MCF 10A (cell line): Measurements from ENCODE around the gene OTX2. TPM values are rescaled to one million over a fixed set of nuclear protein-coding genes. Genes with fewer than 3 reads are reported as not detected.

Source experiments
- Bru-seq: library from RNA; stranded (reverse); fragments of 400-500 nt; gene quantifications from one replicate; lab custom pipeline; 2021; lab: Mats Ljungman, UMichigan
- BruChase-seq, 2 experiments: library from RNA; stranded (reverse); fragments of 400-500 nt; gene quantifications; one replicate each; lab custom pipeline; 2021; lab: Mats Ljungman, UMichigan
- BruUV-seq: library from RNA; stranded (reverse); fragments of 400-500 nt; replicated peaks from 2 replicates; lab custom pipeline; 2021; lab: Mats Ljungman, UMichigan
- CTCF ChIA-PET: fragments of 300-600 bp; sonication (Branson Sonifier 250); formaldehyde crosslinking; extraction: SDS; loops from one replicate; lab custom pipeline; 2021; ENCODE audit warnings: antibody characterized with exemption, inconsistent platforms; lab: Yijun Ruan, JAX
- POLR2A ChIA-PET: fragments of 300-600, 350-650 bp; sonication (Branson Sonifier 250); formaldehyde crosslinking; extraction: SDS; loops from one replicate; lab custom pipeline; 2020; ENCODE audit warnings: antibody characterized with exemption, inconsistent platforms; lab: Yijun Ruan, JAX
- DNase-seq: peaks from one replicate; pipeline ENCODE4 v3.0.0-alpha.2; 2018; ENCODE audit not compliant: unreplicated experiment
- H3K27ac Mint-ChIP-seq: one replicate; pipeline ENCODE4 v1.8.0; 2022; ENCODE audit warnings: mild to moderate bottlenecking, low read depth, mixed read lengths; ENCODE audit not compliant: unreplicated experiment
- H3K27me3 Mint-ChIP-seq: one replicate; pipeline ENCODE4 v1.8.0; 2022; ENCODE audit warnings: mixed read lengths; ENCODE audit not compliant: insufficient read depth, unreplicated experiment
- H3K36me3 Mint-ChIP-seq: one replicate; pipeline ENCODE4 v1.8.0; 2022; ENCODE audit warnings: mild to moderate bottlenecking, moderate library complexity, mixed read lengths; ENCODE audit not compliant: insufficient read depth, unreplicated experiment
- H3K4me1 Mint-ChIP-seq: one replicate; pipeline ENCODE4 v1.8.0; 2022; ENCODE audit warnings: mixed read lengths; ENCODE audit not compliant: insufficient read depth, unreplicated experiment
- H3K4me3 Mint-ChIP-seq: one replicate; pipeline ENCODE4 v1.8.0; 2022; ENCODE audit warnings: mild to moderate bottlenecking, moderate library complexity, mixed read lengths; ENCODE audit not compliant: unreplicated experiment
- H3K9me3 Mint-ChIP-seq: one replicate; pipeline ENCODE4 v1.8.0; 2022; ENCODE audit warnings: mixed read lengths; ENCODE audit not compliant: unreplicated experiment
- CTCF ChIP-seq: fragments of 200-600 bp; IDR thresholded peaks from one replicate; pipeline ENCODE4 v1.8.0; 2022; ENCODE audit warnings: antibody characterized with exemption, mild to moderate bottlenecking; ENCODE audit not compliant: unreplicated experiment
- intact Hi-C: fragments of 100-400 bp; cut with micrococcal nuclease; formaldehyde crosslinking; loops from 2 replicates; pipeline ENCODE4 v1.14.1; 2022
- long read RNA-seq: library from polyadenylated mRNA; stranded (forward); transcript quantifications from one replicate; pipeline ENCODE4 v2.0.0, GENCODE V29; 2022
- total RNA-seq: library from RNA; stranded (reverse); gene quantifications from 2 replicates; pipeline ENCODE4 v1.2.3, GENCODE V29; 2022

OTX2 gene
- total RNA-seq, result not detected in 2 replicates
- not detected for Bru-seq, nascent RNA
- not detected for BruChase-seq, experiment 1, labeled RNA remaining after a 6-hour chase
- BruChase-seq, experiment 2, labeled RNA remaining after a 2-hour chase, result not detected
- long read RNA-seq, result 0 reads

GRCh38 chr14:56810147-56810719 is at the start of gene OTX2:
TSS of gene OTX2 (minus strand) at chr14:56810479. CDS start at chr14:56805456, 5,023 bp downstream.
- TF ChIP-seq CTCF, result no peak
- POLR2A ChIA-PET, result no interaction called here
- no peak within 1 kb of the TSS for H3K27ac Mint-ChIP-seq
- no peaks in the 10 kb centered on the region for H3K36me3 Mint-ChIP-seq
- H3K4me1 Mint-ChIP-seq, result no peaks in the 10 kb centered on the region
- peaks cover 6% of the 10 kb centered on the region for H3K9me3 Mint-ChIP-seq
- peaks cover 88% of the 10 kb centered on the region for H3K27me3 Mint-ChIP-seq
- no TSS peak for BruUV-seq
- intact Hi-C loops, result no loop called here
- no peak for DNase-seq
- no peak within 1 kb of the TSS for H3K4me3 Mint-ChIP-seq
- CTCF ChIA-PET, result no interaction called here

GRCh38 chr14:56858422-56858821 is 48.1 kb upstream of the OTX2 start:
- intact Hi-C loops, result no loop called here
- no TSS peak for BruUV-seq
- H3K4me3 Mint-ChIP-seq, result no peak overlapping the region
- no peak overlapping the region for H3K27ac Mint-ChIP-seq
- ChIA-PET POLR2A (no interaction called here), CTCF (interaction anchor here (0.7 kb wide), 1 partner anchor 199 kb away, joined by 3 read pairs; no protein-coding TSS in a partner anchor)
- peaks cover 48% of the 10 kb centered on the region for H3K27me3 Mint-ChIP-seq
- H3K4me1 Mint-ChIP-seq, result no peaks in the 10 kb centered on the region
- H3K9me3 Mint-ChIP-seq, result no peaks in the 10 kb centered on the region
- no peaks in the 10 kb centered on the region for H3K36me3 Mint-ChIP-seq
- no peak for TF ChIP-seq CTCF
- DNase-seq, result no peak

GRCh38 chr14:56857216-56857615 is 46.9 kb upstream of the OTX2 start:
- ChIA-PET CTCF (interaction anchor here (0.7 kb wide), 1 partner anchor 69 kb away, joined by 7 read pairs; no protein-coding TSS in a partner anchor), POLR2A (interaction anchor here (0.7 kb wide), 1 partner anchor 68 kb away, joined by 3 read pairs; no protein-coding TSS in a partner anchor)
- H3K4me1 Mint-ChIP-seq, result no peaks in the 10 kb centered on the region
- H3K36me3 Mint-ChIP-seq, result no peaks in the 10 kb centered on the region
- H3K4me3 Mint-ChIP-seq, result no peak overlapping the region
- H3K27me3 Mint-ChIP-seq, result peaks cover 48% of the 10 kb centered on the region
- BruUV-seq, result no TSS peak
- intact Hi-C loops, result no loop called here
- no peak for TF ChIP-seq CTCF
- no peaks in the 10 kb centered on the region for H3K9me3 Mint-ChIP-seq
- no peak for DNase-seq
- no peak overlapping the region for H3K27ac Mint-ChIP-seq

- Mint-ChIP-seq H3K27ac (no peak overlapping the region), H3K4me1 (no peaks in the 10 kb centered on the region), H3K9me3 (no peaks in the 10 kb centered on the region), H3K27me3 (peaks cover 56% of the 10 kb centered on the region), H3K36me3 (no peaks in the 10 kb centered on the region), H3K4me3 (no peak overlapping the region)
- CTCF ChIA-PET, result no interaction called here
- no peak for DNase-seq
- TF ChIP-seq CTCF, result no peak
- POLR2A ChIA-PET, result no interaction called here
- intact Hi-C loops, result no loop called here
- BruUV-seq, result no TSS peak
Measured at GRCh38 chr14:56855891-56856461, 45.7 kb upstream of the OTX2 start.
